Gastrocnemius medialis (tissue), 4 donors: ENCODE measurements around the gene PPP1R7.

Experiments used
- POLR2A ChIP-seq, 2 donors: fragments of 450-650 bp; IDR thresholded peaks; one replicate each; pipeline ENCODE4 v1.6.1; 2017; ENCODE audit warnings: antibody characterized with exemption in 2 of 2, mild to moderate bottlenecking in 2 of 2, moderate library complexity in 2 of 2
- TF ChIP-seq, protein P1 (sequence below), 5 experiments: fragments of 450-650 bp in 3 of 5; fragments of 200-600 bp in 2 of 5; sonication (generic) in 2 of 5; IDR thresholded peaks in 4 of 5; conservative IDR thresholded peaks in 1 of 5; 1 replicate in 4 of 5; 2 replicates in 1 of 5; pipeline ENCODE4 v1.5.1; 2016 to 2019; ENCODE audit warnings: antibody characterized with exemption in 5 of 5, mild to moderate bottlenecking in 3 of 5, moderate library complexity in 3 of 5

DNA sequence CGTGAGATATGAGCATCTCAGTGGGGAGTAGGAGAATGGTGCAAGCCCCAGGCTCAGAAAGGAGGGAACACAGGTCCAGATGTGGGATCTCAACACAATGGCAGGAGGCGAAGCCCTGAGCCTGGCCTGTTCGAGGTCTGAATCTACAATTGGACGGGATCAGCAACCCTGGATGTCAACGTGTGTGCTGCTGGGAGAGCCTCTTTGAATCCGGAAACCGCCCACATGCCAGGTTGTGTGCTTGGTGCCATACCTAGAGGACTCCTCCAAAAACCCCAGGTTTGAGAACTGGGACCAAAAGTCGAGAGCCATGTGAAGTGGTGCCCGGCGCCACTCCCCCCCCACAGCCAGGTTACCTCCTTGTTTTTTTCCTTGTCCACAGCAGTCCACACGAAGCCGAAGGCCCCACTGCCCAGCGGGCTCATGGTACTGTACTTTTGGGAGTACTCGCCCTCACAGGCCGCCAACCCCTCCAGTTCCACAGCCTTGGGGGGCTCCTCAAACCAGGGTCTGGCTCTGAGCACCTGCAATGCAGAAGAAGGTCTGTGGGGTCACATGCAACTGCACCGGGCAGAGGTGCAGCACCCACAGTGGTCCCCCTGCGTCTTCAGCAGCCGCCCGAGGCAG is 27.8 kb upstream of the PPP1R7 start:
- TF ChIP-seq, protein P1, sequence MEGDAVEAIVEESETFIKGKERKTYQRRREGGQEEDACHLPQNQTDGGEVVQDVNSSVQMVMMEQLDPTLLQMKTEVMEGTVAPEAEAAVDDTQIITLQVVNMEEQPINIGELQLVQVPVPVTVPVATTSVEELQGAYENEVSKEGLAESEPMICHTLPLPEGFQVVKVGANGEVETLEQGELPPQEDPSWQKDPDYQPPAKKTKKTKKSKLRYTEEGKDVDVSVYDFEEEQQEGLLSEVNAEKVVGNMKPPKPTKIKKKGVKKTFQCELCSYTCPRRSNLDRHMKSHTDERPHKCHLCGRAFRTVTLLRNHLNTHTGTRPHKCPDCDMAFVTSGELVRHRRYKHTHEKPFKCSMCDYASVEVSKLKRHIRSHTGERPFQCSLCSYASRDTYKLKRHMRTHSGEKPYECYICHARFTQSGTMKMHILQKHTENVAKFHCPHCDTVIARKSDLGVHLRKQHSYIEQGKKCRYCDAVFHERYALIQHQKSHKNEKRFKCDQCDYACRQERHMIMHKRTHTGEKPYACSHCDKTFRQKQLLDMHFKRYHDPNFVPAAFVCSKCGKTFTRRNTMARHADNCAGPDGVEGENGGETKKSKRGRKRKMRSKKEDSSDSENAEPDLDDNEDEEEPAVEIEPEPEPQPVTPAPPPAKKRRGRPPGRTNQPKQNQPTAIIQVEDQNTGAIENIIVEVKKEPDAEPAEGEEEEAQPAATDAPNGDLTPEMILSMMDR (IDR thresholded peaks at IDR 0.05 in 4 of 5, conservative IDR thresholded peaks at IDR 0.05 in 1 of 5) = no peak
- TF ChIP-seq POLR2A (IDR thresholded peaks at IDR 0.05) = no peak
